Gastroesophageal sphincter (tissue), 3 donors: ENCODE data around the gene CCNB2.

Source experiments
- EP300 ChIP-seq: sonication (generic); formaldehyde crosslinking; IDR thresholded peaks from one replicate; pipeline ENCODE4 v1.6.1; 2017; ENCODE audit warnings: antibody characterized with exemption, mild to moderate bottlenecking
- POLR2A ChIP-seq, 2 donors: fragments of 450-650 bp; IDR thresholded peaks; one replicate each; pipeline ENCODE4 v1.6.1; 2017; ENCODE audit warnings: antibody characterized with exemption in 2 of 2, mild to moderate bottlenecking in 2 of 2, moderate library complexity in 1 of 2
- POLR2AphosphoS5 ChIP-seq: sonication (generic); formaldehyde crosslinking; IDR thresholded peaks from one replicate; pipeline ENCODE4 v1.6.1; 2017; ENCODE audit warnings: antibody characterized with exemption
- TF ChIP-seq, protein P1 (sequence below), 4 experiments: fragments of 200-600 bp in 2 of 4; fragments of 450-650 bp in 2 of 4; sonication (generic) in 1 of 4; IDR thresholded peaks; one replicate each; pipeline ENCODE4 v1.5.1; 2017 to 2019; ENCODE audit warnings: antibody characterized with exemption in 4 of 4, mild to moderate bottlenecking in 2 of 4, moderate library complexity in 2 of 4

GRCh38 chr15:59150185-59150584 lies 45.2 kb downstream of the CCNB2 start:
- TF ChIP-seq POLR2AphosphoS5 (no peak), POLR2A (IDR thresholded peaks at IDR 0.05) (no peak), EP300 (no peak)
- TF ChIP-seq, protein P1, sequence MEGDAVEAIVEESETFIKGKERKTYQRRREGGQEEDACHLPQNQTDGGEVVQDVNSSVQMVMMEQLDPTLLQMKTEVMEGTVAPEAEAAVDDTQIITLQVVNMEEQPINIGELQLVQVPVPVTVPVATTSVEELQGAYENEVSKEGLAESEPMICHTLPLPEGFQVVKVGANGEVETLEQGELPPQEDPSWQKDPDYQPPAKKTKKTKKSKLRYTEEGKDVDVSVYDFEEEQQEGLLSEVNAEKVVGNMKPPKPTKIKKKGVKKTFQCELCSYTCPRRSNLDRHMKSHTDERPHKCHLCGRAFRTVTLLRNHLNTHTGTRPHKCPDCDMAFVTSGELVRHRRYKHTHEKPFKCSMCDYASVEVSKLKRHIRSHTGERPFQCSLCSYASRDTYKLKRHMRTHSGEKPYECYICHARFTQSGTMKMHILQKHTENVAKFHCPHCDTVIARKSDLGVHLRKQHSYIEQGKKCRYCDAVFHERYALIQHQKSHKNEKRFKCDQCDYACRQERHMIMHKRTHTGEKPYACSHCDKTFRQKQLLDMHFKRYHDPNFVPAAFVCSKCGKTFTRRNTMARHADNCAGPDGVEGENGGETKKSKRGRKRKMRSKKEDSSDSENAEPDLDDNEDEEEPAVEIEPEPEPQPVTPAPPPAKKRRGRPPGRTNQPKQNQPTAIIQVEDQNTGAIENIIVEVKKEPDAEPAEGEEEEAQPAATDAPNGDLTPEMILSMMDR (IDR thresholded peaks at IDR 0.05) = no peak
